ENCODE data around the gene PPP6R3.

DNA sequence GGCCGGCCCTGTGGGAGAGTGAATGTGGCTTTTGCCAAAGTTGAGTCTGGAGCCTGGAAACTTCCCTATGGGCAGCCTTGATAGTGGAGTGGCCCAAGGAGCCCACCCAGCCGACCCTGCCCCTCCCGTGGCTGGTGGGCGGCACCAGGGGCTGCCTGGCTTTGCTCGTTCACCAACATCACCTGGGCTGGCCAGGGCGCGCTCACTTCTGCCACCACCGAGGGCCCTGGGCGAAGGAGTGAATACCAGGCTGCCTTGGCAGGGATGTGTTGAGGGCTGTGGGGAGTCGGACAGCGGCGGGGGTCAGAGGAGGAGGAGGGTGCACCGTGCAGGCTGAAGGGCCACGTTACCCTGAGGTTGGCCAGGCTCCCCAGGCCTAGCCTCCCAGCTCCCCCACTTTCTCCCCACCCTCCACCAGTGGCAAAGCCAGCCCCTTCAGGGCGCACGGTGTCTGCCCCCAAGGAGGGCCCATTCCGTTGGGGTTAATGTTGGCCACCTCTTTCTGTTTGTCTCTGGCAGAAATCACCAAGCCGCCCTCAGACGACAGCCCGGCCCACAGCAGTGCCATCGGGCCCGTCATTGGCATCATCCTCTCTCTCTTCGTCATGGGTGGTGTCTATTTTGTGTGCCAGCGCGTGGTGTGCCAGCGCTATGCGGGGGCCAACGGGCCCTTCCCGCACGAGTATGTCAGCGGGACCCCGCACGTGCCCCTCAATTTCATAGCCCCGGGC lies 22.5 kb upstream of the PPP6R3 start:
- TF ChIP-seq, protein P1, sequence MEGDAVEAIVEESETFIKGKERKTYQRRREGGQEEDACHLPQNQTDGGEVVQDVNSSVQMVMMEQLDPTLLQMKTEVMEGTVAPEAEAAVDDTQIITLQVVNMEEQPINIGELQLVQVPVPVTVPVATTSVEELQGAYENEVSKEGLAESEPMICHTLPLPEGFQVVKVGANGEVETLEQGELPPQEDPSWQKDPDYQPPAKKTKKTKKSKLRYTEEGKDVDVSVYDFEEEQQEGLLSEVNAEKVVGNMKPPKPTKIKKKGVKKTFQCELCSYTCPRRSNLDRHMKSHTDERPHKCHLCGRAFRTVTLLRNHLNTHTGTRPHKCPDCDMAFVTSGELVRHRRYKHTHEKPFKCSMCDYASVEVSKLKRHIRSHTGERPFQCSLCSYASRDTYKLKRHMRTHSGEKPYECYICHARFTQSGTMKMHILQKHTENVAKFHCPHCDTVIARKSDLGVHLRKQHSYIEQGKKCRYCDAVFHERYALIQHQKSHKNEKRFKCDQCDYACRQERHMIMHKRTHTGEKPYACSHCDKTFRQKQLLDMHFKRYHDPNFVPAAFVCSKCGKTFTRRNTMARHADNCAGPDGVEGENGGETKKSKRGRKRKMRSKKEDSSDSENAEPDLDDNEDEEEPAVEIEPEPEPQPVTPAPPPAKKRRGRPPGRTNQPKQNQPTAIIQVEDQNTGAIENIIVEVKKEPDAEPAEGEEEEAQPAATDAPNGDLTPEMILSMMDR (IDR thresholded peaks at IDR 0.05): no peak
- TF ChIP-seq POLR2AphosphoS5 (IDR thresholded peaks at IDR 0.05): no peak

Measured in stomach (tissue), 4 donors.